Activated CD8-positive, alpha-beta memory T cell treated with anti-CD3 and anti-CD28 coated beads, Interleukin-2, amount 50 U/mL, for 24 hours (primary cell): ENCODE results near the gene POLR1A.

Experiments
- DNase-seq: peaks from one replicate; pipeline ENCODE4 v3.0.0-alpha.2; 2020; ENCODE audit errors: extremely low read depth

The POLR1A gene

DNA sequence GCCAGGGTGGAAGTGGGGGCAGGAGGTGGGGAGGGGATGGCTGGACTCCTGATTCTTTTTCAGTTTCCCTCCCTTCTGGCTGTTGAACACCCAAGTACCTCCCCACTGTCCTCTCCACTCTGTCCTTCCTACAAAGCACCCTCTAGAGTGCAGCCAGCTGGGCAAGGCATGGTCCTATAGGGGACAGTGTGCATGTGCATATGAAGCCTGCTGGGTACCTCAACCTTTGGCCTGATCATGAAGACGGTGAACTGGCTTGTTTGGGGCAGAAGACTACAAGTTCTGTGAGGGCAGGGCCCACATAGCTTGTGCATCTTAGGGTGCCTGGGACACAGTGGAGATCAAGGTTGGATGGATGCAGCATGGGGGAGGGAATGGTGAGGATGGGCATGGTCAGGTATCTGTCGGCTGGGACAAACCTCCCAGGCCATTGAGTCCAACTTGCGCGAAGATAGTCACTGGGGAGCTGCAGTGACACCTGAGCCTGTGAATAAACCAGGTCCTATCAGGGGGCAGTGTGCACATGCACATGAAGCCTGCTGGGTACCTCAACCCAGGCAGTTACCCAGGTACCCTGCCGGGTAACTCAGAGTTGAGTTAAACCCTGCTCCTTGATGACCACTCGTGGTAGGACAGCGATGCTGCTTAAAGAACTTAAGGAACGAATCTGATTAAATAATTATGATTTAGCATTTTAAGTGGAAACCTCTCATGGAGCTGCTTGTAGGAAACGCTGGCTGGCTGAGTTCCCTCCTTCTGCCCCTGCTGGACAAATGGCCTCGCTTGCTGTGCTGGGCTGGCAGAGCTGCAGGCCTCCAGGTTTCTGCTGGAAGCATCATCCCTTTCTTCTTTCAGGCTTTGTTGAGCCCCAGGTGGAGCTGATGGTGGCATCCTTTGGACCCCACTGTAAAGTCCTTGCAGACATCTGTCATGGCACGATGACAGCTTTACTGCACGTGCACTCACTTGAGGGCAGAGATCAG is 84.0 kb downstream of the POLR1A start:
- DNase-seq: no peak

DNA sequence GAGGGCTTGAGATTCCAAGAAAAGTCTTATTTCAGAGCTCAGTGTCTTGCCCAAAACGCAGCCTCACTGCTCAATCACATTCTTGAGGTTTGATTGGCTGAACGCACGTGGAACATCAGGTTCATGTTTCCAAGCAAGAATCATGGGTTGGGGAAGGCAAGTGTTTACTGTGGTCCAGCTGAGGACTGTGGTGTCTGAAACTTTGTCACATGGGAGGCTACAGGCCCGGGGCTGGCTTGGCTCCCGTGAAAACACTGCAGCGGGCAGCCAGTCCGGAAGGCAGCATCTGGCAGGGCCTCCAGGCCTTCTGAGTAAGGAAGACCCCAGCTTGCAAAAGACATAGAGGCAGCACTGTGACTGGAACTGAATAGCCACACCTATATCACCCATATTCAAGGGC is 84.7 kb downstream of the POLR1A start:
- no peak for DNase-seq

DNA sequence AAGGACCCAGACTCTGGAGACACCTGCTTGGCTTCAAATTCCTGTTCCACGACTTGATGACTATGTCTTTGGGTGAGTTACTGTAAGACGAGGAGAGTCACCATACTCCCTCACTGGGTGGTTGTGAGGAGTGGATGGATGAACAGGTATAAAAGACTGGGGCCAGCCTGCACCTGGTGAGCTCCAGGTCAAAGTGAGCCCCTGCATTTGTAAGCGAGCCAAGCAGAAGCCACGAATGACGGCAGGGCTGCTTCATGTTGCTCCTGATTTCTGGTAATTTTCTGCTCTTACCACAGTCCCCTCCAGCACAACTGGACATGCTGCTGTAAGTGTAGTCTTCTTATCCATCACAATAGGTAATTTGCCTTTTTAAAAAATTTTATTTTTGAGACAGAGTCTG is 86.6 kb downstream of the POLR1A start:
- no peak for DNase-seq

DNA sequence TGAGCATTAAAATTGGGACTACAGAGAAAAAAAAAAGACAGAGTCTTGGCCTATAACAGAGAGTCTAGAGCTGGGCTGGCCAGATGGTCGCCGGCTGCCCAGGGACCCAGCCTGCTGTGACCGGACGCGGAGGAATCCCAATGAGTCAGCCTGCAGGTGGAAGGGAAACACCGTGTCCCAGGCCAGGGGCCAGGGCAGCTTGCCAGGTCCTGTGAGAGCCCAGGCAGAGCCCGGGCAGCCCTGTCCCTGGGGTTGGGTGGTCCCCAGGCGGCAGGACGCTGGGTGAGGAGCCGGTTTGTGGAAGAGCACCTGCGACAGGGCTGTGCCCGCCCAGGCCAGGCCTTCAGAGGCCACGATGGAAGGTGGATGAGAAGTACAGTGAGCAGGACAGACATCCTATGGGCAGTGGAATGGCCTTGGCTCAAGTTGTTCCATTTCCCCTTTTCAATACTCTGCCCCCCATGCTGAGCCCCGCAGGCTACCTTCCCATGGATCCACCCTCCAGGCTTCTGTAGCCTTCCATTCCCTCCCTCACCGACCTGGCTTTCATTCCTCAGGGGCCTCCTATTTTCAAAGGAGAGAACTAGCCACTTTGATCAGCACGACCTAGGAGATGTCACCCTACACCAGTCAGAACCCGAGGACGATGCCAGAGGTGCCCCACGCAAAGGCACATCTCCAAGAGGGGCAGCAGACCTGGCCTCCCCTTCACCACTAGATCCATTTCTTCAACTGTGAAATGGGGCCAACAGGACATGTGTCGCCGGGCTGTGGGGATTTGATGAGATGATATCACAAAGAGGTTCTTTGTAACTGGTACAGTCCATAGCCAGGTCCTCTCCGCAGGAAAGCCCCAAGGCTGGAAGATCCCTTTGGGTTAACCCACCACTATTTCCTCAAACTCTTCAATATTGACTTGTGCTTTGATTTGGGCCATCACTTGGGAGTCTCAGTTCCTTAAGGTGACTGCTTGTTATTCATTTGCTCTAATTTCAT is 87.5 kb downstream of the POLR1A start:
- no peak for DNase-seq

DNA sequence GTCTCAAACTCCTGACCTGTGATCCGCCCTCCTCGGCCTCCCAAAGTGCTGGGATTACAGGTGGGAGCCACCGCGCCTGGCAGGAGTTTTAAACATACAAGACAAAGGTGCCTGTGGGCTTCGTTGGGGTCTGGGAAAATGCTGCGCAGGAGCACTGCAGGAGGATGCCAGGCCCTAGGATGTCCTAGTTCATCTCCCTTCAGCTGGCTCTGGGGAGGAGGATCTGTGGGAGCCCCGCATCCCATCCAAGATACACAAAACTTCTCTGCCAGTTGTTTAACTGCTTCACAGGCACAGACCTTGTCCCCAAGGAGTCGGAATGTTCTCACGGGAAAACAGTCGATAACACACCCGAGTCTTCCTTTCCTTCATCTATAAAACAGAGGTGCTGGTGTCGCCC is 89.1 kb downstream of the POLR1A start:
- DNase-seq: no peak

DNA sequence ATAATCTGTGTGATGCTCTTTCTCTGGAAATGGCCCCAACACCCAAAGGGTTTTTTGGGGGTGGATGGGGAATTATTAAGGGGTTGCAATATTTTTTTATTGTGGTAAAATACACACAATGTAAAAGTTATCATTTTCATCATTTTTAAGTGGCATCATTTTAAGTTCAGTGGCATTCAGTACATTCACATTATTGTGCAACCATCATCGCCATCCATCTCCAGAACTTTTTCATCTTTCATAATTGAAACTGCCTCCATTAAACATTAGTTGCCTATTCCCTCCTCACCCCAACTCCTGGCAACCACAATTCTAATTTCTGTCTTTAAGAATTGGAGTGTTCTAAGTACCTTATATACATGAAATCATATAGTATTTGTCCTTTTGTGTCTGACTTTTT is 90.0 kb downstream of the POLR1A start:
- DNase-seq: no peak

DNA sequence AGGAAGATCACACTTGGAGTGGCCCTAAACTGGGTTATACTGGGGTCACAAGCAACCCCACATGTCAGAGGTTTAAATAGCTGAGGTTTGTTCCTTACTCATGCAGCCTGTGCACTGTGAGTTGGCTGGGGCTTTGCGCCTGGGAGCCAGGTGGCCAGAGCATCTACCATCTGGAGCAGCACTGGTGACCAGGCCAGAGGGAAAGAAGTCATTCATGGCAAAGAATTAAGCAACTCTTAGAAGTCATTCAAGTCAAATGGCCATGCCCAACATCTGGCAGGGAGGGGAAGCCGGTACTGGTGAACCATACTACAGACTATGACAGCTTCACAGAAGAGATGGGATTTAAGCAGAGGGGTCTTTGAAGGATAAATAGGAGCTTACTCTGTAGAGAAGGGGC is 90.7 kb downstream of the POLR1A start:
- DNase-seq: no peak

DNA sequence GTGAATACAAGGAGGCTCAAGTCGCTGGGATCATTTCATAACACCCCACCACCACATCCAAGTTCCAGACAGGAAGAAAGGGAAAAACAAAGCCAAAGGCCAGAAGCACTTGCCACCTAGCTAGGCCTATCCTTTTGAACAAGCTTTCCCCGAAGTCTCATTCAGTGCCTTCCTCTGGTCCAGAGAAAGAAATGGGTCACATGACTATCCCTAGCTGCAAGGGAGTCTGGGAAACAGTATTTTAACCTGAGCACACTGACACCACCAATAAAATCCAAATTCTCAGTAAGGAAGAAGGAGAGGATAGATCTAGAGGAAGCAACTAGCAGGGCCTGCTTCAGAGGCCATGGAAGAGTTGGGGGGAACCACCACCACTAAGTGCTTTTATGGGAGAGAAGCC is 91.2 kb downstream of the POLR1A start:
- DNase-seq: no peak

DNA sequence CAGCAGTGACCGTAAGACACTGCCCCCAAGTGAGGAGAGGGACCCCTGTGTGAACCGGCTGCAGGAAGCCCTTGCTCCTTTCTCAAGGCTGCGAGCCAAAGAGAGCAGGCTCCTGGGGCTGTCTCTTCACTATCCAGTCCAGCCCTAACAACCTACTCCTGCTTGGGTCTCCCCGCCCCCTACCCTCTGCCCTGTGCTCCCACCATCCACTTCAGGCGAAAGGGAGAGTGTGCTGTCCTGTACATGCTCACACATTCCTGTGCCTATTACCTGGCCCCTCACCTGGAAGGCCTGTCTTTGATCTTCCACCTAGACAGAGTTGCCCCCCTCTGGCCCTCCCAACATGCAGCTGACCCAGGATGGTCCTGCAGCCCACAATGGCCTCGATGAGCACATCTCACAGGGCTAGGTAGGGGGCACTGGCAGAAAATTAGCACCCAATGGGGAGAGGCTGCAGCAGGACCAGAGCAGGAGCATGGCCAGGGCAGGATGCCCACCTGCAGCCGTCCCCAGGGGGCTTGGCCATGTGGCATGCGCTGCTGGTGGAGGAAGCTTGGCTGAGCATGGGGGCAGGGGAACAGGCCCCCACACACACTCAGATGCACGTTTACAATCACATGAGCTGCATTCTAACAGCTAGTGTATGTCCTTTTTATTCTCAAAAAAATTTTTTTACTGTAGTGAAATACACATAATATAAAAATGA is 93.5 kb downstream of the POLR1A start:
- DNase-seq: no peak

DNA sequence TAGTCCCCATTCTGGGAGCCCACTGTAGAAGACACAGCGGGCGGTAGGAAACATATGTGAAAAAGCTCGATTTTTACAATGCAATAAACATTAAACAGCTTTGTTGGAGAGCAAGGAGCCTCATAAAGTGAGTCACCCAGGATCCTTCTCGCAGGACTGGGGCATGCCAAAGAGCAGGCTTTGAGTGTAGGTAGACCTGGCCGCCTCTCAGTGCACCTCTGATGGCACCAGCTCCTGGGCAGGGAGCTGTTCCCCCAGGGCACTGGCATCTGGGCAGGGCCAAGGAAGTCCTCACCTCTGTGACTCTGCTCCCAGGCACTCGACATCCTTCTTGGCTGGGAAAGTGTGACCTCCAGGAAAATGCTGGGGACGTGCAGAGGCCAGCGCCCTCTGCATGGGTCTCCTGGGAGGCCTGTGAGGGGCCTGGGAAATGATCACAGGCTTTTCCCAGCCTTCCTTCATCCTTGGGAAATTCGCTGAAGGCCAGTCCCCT is 94.2 kb downstream of the POLR1A start:
- DNase-seq: no peak

DNA sequence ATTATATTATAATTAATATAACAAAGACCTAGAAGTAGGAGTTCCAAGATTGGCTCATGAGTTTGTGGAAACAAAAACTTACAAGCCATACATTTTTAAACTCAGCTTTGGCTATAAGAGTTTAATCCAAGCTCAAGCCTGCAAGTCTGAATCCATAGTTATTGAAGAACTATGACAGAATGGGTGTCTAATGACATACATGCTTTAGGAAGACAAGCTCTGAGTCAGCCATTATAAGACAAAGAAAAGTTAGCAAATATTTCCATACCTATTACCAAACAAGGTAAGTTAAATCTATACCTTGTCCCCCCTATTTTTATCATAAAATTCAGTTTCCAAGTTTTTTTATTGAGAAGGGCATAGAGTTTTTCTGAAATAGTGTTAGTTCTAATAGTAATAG is 95.6 kb downstream of the POLR1A start:
- DNase-seq: no peak

DNA sequence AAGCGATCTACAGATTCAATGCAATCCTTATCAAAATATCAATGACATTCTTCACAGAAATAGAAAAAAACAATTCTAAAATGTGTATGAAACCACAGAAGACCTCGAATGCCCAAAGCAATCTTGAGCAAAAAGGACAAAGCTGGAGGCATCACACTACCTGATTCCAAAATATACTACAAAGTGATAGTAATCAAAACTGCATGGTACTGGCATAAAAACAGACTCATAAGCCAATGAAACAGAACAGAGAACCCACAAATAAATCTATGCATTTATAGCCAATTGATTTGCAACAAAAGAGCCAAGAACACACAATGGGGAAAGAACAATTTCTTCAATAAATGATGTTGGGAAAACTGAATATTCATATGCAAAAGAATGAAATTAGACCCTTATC is 99.2 kb downstream of the POLR1A start:
- DNase-seq: no peak

DNA sequence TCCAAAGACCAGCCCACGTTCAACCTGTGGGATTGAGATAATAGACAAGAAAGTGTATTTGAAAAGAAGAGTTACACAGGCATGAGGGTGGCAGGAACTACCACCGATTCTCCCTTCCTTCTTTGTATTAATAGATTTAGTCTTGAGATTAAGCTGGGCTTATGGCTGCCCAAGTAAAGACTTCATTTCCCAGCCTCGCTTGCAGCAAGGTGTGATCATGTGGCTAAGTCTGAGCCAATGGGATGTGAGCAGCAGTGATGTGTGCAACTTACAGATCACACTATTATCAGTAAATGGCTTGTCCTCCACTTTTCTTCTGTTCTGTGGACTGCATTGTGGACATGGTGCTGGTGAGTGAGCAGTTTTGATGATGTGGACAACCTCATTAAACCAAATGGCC is 101.7 kb downstream of the POLR1A start:
- no peak for DNase-seq

DNA sequence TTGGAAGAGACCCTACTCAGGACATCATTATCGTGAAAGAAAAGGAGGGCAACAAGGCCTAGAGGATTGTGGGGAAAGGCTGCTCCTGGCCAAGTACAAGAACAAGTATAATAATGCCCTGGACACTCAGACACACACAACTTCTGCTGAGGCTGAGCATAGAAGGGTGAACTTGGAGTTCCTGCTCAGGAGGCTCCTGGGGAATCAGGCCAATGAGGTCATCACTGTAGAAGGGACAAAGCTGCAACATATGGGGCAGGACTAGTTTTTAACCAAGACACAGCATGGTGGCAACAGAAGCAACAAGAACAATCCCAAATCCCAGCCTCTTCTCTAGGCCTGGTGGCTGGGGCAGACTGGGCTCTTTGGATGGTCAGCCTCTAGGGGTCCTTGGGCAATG is 102.6 kb downstream of the POLR1A start:
- DNase-seq: no peak

DNA sequence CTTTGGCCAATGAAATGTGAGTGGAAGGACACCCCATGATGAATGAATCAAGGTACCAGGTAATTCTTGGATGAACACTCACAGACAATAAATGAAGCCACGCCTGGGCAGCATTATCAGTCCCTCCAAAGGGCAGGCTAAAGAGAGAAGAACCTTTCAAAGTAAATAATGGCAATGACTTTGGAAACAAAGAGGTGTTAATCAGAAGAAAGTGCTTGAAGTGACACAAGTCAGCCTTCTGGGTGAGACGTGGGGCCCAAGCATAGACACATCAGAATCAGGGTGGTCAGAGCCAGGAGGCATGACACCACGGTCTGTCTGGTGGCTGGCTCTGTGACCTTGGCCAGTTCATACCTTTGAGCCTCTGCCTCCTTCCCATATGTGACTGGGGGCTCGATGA is 103.3 kb downstream of the POLR1A start:
- DNase-seq: no peak

DNA sequence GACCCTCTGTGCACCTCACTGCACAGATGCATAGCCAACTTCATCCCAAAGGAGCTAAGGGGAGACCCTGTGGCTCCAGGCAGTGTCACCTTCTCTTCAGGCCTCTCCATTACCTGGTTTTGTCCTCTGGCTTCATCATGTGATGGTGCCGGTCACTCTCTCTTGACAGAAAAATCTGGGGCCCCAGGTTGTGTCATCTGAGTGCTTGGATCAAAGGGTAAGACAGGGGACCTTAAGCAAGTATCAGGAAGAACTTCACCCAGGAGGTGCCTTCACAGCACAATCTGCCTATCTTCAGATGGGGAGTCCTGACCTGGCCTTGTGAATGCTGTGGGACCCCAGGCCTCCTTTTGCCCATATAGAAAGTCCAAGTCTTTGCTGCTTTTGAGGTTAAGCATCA is 104.4 kb downstream of the POLR1A start:
- no peak for DNase-seq

DNA sequence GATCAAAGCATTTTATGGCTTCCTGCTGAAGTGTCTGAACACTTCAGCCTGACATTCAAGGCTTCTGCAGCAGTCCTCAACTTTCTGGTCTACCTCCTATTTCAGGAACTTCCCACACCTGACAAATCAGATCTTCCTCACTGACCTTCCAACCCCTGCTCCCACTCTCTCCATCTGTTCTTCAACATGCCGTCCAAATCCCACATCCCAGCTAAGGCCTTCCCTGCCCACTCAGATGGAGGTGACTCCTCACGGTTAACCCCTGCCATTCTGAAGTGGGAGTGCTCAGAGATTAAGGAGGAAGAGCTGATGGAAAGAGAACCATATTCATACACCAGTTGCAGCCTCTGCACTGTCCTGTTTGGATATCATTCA is 104.8 kb downstream of the POLR1A start:
- DNase-seq: no peak

DNA sequence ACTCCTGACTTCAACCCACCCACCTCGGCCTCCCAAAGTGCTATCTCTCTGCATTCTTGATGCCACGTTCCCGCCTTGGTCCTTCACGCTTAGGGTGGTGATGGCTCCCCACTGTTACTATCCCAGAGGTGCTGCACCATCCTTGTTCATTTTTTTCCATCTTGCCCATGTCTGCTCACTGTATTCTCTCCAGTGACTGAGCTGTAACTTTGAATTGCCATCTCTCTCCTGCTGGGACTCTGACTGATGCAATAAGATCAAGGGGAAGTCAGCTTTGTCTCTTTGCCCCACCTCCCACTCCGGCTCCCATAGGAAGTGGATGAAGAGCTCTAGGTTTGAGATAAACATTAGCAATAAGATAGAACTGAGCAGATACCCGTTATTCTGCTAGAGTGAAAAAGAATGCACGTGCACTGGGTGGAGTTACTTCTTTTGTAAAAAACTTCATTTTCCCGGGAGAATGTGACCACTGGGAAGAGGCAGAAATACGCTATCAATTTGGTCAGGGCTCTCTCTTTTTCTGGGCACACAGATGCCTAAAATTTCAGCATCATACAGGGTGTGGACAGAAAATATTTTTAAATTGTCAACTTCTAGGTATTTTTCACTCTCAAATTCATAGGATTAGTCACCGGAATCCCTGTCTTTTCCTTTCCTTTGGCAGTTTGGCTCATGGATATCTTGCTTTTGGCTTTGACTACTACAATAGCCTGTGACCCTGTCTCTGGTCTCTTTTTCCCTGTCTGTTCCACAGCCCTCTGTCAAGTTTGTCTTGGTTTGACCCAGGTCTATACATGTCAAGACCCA is 105.4 kb downstream of the POLR1A start:
- no peak for DNase-seq

DNA sequence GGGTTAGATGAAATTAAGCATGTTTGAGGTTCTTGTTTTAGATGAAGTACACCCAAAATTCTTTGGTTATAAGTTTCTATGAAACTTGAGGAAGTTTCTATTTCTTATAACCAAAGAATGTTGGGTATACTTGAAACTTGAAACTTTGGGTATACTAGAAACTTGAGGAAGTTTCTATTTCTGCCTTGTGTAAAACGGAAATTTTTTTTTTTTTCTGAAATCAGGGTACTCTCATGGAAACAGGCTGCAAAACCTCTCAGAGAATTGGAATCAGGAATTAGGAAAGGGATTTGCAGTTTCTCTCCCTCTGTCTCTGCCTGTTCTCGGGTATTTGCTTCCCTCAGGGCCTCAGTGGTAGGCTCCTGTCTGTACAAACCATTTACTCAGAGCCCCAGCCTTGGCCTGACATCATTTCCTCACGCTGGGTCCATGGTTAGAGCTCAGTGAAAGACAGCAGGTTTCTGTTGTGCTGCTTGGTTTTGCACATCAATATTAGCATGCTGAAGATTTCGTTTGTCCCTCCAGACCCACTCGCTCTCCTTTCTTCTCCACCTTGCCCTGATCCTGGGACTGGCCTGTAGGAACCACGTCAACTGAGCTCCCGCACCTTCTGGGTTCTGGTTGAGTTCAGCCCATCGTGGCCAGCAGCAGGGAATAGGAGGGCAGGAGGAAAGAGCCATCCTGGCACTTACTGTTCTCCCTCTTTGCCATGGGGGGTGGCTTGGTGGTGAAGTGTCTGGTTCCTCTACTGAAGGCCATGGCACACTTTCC is 106.4 kb downstream of the POLR1A start:
- no peak for DNase-seq
